KBM-7 (cell line): ENCODE measurements around the gene LAMA3.

Source experiments
- DNase-seq: peaks from one replicate; pipeline ENCODE4 v3.0.0-alpha.2; 2015
- in situ Hi-C: fragments of 300-500 bp; cut with MboI; formaldehyde crosslinking; loops from 2 replicates; pipeline ENCODE4 v1.14.3; 2020; ENCODE audit warnings: low sequenced_read_pairs, low pct_unique_long_range_greater_than_20kb, mixed read lengths

The LAMA3 gene

GRCh38 chr18:23994361-23994902 lies 305.2 kb downstream of the LAMA3 start:
- DNase-seq: no peak
- in situ Hi-C loops: no loop called here

- DNase-seq: no peak
- in situ Hi-C loops: no loop called here
Measured at GRCh38 chr18:23995180-23995579, 305.9 kb downstream of the LAMA3 start.

- no peak for DNase-seq
- in situ Hi-C loops: no loop called here
Measured at GRCh38 chr18:23998018-23998417, 308.8 kb downstream of the LAMA3 start.

- DNase-seq: no peak
- in situ Hi-C loops: no loop called here
Measured at GRCh38 chr18:23998820-23999219, 309.6 kb downstream of the LAMA3 start.

- DNase-seq: no peak
- in situ Hi-C loops: no loop called here
Measured at GRCh38 chr18:24000613-24001490, 311.6 kb downstream of the LAMA3 start.

GRCh38 chr18:24002479-24002878 lies 313.2 kb downstream of the LAMA3 start:
- no peak for DNase-seq

GRCh38 chr18:24003288-24003687 lies 314.0 kb downstream of the LAMA3 start:
- no peak for DNase-seq
- in situ Hi-C loops: no loop called here

More at GRCh38 chr18:24002479-24002878, 313.2 kb downstream of the LAMA3 start:
- in situ Hi-C loops: no loop called here

- DNase-seq: no peak
- in situ Hi-C loops: no loop called here
Measured at GRCh38 chr18:24003903-24004640, 314.8 kb downstream of the LAMA3 start.
